Activated naive CD4-positive, alpha-beta T cell treated with anti-CD3 and anti-CD28 coated beads for 36 hours (primary cell): ENCODE results near the gene CXorf58. TPM values are rescaled to one million over a fixed set of nuclear protein-coding genes. Genes with fewer than 3 reads are reported as not detected.
"Not testable (repeated sequence)": the region's sequence is repeated elsewhere in the genome, so short reads cannot be mapped to it uniquely, and the experiment has no call there.

Experiments used
- CTCF ChIA-PET: fragments of 350-600 bp; sonication (Branson Sonifier 250); formaldehyde crosslinking; loops from one replicate; lab custom pipeline; 2021; ENCODE audit warnings: antibody characterized with exemption; lab: Charles Lee
- DNase-seq: peaks from one replicate; pipeline ENCODE4 v3.0.0-alpha.2; 2020
- H3K27ac Mint-ChIP-seq: one replicate; pipeline ENCODE4 v1.8.0; 2021; ENCODE audit warnings: mild to moderate bottlenecking, mixed read lengths
- H3K27me3 Mint-ChIP-seq: one replicate; pipeline ENCODE4 v1.8.0; 2021; ENCODE audit warnings: low read depth, mixed read lengths
- H3K36me3 Mint-ChIP-seq: one replicate; pipeline ENCODE4 v1.8.0; 2021; ENCODE audit warnings: low read depth, mixed read lengths
- H3K4me1 Mint-ChIP-seq: one replicate; pipeline ENCODE4 v1.8.0; 2021; ENCODE audit warnings: low read depth, mixed read lengths
- H3K4me3 Mint-ChIP-seq: one replicate; pipeline ENCODE4 v1.8.0; 2021; ENCODE audit warnings: mild to moderate bottlenecking, moderate library complexity, mixed read lengths
- H3K9me3 Mint-ChIP-seq: one replicate; pipeline ENCODE4 v1.8.0; 2021; ENCODE audit warnings: mixed read lengths
- intact Hi-C: fragments of 100-400 bp; cut with micrococcal nuclease; formaldehyde crosslinking; loops from one replicate; pipeline ENCODE4 v1.15.1; 2023
- total RNA-seq, 2 experiments: library from RNA; stranded (reverse); gene quantifications; one replicate each; pipeline ENCODE4 v1.2.3, GENCODE V29; 2021

Gene CXorf58
- total RNA-seq, result under 1 TPM in 1 of 2 experiments, not detected in 1; 0.20 TPM

DNA sequence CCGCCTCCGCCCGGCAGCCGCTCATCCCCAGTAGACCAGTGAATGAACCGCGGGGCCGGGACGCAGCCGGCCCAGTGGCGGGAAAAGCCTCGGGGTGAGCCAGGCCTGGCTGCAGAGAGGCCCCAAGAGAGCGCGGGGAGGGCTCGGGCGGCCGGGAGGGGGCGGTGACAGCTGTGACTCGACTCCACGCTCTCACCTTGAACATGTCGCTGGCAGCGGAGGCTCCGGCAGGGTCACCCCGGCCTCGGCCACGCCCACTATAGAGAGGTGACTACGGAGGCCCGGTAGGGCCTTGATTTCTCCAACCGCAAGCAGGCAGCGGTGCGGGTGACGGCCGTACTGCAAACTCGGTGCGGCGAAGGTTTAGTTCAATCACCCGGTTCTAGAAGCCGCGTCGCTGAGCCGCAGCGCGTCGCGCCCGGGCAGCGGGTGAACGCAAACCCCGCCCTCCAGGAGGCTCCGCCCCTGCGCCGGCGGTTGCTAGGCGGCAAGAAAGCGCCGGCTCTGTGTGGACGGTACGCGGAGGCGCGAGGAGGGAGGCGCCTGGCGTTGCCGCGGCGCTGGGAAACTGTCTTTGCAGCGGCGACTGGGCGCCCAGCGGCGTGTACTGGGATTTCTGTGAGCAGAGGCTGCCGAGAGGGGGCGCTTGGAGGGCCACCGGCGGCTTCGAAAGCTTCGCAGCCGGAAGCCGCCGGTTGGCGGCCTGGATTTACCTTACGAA is at the start of gene CXorf58, which contains the start of gene APOO:
Gene CXorf58, plus strand, starts transcription at position 509 of the 721 bp plus-strand sequence. CDS start 2,297 bp downstream, outside the sequence.
Gene APOO, minus strand, starts transcription at position 441 of the 721 bp plus-strand sequence. Its CDS starts 236 bp downstream, at position 205.
- H3K9me3 Mint-ChIP-seq, result no peaks in the 10 kb centered on the region
- peaks cover 1% of the 10 kb centered on the region for H3K36me3 Mint-ChIP-seq
- peak; percentile 93 for DNase-seq
- no peaks in the 10 kb centered on the region for H3K27me3 Mint-ChIP-seq
- peaks cover 21% of the 10 kb centered on the region for H3K4me1 Mint-ChIP-seq
- H3K4me3 Mint-ChIP-seq, result peak within 1 kb of the TSS; percentile 75
- CTCF ChIA-PET, result interaction anchor here (0.6 to 1.7 kb wide), 8 partner anchors 14 to 497 kb away, joined by 3 to 11 read pairs (median 3); partner anchors contain the start of genes ACOT9, EIF2S3 and SAT1
- intact Hi-C loops, result loop anchor here (1.0 to 10.0 kb wide), 12 partner anchors 46 to 560 kb away; partner anchors contain the start of genes ACOT9, EIF2S3, PDK3 and PRDX4
- peak within 1 kb of the TSS; percentile 91 for H3K27ac Mint-ChIP-seq

DNA sequence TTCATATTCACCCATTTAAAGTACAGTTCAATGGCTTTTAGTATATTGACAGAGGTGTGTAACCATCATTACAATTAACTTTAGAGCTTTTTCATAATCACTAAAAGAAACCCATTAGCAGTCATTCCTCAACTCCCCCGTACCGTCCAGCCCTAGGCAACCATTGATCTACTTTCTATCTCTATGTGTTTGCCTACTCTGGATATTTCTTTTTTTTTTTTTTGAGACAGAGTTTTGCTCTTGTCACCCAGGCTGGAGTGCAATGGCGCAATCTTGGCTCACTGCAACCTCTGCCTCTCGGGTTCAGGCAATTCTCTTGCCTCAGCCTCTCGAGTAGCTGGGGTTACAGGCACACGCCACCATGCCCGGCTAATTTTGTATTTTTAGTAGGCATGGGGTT is 48.6 kb upstream of the CXorf58 start:
- H3K9me3 Mint-ChIP-seq, DNase-seq, H3K36me3 Mint-ChIP-seq, H3K27ac Mint-ChIP-seq, H3K4me1 Mint-ChIP-seq, H3K4me3 Mint-ChIP-seq, intact Hi-C loops, H3K27me3 Mint-ChIP-seq, CTCF ChIA-PET: not testable (repeated sequence)

DNA sequence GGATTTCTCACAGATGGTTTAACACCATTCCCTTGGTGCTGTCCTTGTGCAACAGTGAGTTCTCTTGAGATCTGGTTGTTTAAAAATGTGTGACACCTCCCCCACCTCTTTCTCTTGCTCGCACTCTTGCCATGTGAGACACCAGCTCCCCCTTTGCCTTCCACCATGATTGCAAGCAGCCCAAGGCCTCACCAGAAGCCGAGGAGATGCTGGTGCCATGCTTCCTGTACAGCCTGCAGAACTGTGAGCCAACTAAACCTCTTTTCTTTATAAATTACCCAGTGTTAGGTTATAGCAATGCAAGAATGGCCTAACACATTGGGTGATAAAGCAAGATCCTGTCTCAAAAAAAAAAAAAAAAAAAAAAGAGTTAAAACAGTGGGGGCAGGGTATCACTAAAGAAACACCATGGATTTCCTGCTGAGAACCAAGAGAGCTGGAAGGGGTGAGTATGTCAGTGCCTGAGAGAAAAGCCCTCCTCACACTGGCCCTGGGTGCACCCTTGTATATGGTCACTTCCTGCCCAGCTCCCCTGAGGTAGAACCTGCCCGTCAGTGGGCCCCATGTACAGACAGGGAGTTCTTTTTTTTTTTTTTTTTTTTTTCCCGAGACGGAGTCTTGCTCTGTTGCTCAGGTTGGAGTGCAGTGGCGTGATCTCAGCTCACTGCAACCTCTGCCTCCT is 46.5 kb upstream of the CXorf58 start:
- DNase-seq, result no peak
- Mint-ChIP-seq H3K4me1 (peaks cover 5% of the 10 kb centered on the region), H3K9me3 (no peaks in the 10 kb centered on the region), H3K27me3 (no peaks in the 10 kb centered on the region), H3K4me3 (no peak overlapping the region), H3K27ac (no peak overlapping the region), H3K36me3 (peaks cover 5% of the 10 kb centered on the region)
- CTCF ChIA-PET, result interaction anchor here (1.8 kb wide), 1 partner anchor 41 kb away, joined by 5 read pairs; no protein-coding TSS in a partner anchor
- intact Hi-C loops, result no loop called here

- peak; percentile 5 for DNase-seq
- intact Hi-C loops, H3K27me3 Mint-ChIP-seq, H3K4me3 Mint-ChIP-seq, H3K4me1 Mint-ChIP-seq, H3K27ac Mint-ChIP-seq, H3K36me3 Mint-ChIP-seq, H3K9me3 Mint-ChIP-seq: not testable (repeated sequence)
- CTCF ChIA-PET, result interaction anchor here (1.8 kb wide), 1 partner anchor 40 kb away, joined by 5 read pairs; no protein-coding TSS in a partner anchor
These were observed 45.9 kb upstream of the CXorf58 start for GRCh38 chrX:23861952-23862351.

DNA sequence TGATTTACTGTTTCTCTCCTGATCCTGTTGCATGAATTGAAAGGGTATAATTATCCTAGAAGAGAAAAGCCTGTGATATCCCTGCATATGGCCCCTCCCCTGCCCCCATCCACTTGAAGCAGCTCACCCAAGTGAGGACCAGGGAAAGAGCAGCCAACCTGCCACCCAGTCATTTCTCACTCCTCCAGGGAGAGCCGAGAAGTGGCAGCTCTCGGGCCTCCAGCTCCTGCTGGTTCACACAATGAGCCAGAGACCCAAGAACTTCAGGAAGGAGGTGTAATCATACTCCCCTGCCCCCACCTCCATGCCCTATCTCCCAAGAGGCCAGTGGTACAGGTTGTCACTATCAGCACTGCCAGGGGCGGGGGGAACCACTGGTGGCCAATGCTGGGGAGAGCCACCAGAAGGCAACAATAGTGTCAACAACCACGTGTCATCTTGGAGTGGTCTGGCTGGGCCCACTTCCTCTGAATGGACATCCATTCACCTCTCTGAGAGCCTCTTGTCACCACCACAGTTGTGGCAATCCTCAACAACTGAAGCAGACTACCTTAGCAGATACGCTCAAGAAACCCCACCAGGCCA is 43.0 kb upstream of the CXorf58 start:
- Mint-ChIP-seq H3K36me3 (peaks cover 6% of the 10 kb centered on the region), H3K9me3 (no peaks in the 10 kb centered on the region), H3K4me1 (peaks cover 5% of the 10 kb centered on the region), H3K4me3 (no peak overlapping the region), H3K27me3 (no peaks in the 10 kb centered on the region), H3K27ac (no peak overlapping the region)
- CTCF ChIA-PET, result no interaction called here
- no peak for DNase-seq
- intact Hi-C loops, result no loop called here

- H3K27ac Mint-ChIP-seq, result no peak overlapping the region
- no peak for DNase-seq
- intact Hi-C loops, result no loop called here
- CTCF ChIA-PET, result no interaction called here
- no peak overlapping the region for H3K4me3 Mint-ChIP-seq
- peaks cover 6% of the 10 kb centered on the region for H3K36me3 Mint-ChIP-seq
- no peaks in the 10 kb centered on the region for H3K4me1 Mint-ChIP-seq
- H3K27me3 Mint-ChIP-seq, result no peaks in the 10 kb centered on the region
- no peaks in the 10 kb centered on the region for H3K9me3 Mint-ChIP-seq
These were observed 37.8 kb upstream of the CXorf58 start for GRCh38 chrX:23870041-23870440.

DNA sequence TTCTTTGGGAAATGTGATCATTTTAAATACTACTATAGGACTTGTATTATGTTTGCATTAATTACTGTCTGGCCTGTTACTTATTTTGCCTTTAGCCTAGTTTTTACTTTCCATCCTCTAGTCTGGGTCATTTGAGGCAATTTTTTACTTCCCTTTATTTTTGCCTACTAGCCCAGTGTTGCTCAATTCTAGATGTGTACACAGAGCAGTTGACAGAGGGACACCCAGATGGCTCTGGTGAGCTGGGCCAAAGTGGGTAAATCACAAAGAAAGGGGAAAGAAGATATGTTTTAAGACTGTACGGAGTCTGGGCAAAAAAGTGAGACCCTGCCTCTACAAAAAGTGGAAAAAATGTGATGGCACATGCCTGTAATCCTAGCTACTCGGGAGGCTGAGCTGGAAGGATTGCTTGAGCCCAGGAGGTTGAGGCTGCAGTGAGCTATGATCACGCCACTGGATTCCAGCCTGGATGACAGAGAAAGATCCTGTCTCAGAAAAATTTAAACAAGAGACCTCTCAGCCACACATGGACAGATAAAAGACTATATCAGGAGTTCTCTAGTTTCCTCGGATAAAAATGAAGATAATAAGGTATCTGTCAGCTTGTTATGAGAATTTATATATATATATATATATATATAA is 35.8 kb upstream of the CXorf58 start:
- no peak overlapping the region for H3K4me3 Mint-ChIP-seq
- CTCF ChIA-PET, result interaction anchor here (0.6 kb wide), 1 partner anchor 30 kb away, joined by 3 read pairs; no protein-coding TSS in a partner anchor
- H3K4me1 Mint-ChIP-seq, result no peaks in the 10 kb centered on the region
- H3K9me3 Mint-ChIP-seq, result no peaks in the 10 kb centered on the region
- H3K27ac Mint-ChIP-seq, result no peak overlapping the region
- DNase-seq, result no peak
- H3K36me3 Mint-ChIP-seq, result peaks cover 6% of the 10 kb centered on the region
- intact Hi-C loops, result no loop called here
- H3K27me3 Mint-ChIP-seq, result no peaks in the 10 kb centered on the region

DNA sequence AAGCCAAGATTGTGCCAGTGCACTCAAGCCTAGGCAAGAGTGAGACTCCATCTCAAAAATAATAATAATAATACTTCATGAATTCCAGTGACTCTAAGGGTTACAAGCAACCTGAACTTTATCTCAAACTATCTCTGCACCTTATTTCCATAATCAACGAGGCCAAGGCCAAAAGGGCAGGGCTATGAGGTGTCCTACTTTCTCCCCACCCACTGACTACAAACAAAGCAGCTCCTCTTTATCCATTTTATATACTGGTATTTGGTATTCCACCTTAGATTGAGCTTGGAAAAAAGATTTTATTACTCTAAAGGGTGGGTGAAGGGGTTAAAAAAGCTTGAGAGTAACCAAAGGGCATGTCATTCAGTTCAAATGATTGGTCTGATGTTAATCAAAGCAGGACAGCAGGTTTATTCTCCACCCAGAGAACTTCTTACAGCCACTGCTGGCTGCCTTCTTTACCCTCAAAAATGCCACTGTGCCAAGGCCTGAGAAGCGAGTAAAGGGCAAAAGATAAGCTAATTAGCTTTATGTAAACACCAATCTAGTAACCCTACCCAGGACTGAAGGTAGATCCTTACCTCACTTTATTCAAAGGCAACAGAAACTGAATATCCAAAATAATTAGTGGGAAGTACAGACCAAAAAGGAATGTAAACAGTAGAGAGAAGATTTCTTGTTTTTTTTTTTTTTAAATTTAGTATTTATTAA is 28.3 kb upstream of the CXorf58 start:
- Mint-ChIP-seq H3K4me3 (no peak overlapping the region), H3K36me3 (no peaks in the 10 kb centered on the region), H3K27ac (no peak overlapping the region), H3K9me3 (no peaks in the 10 kb centered on the region), H3K27me3 (no peaks in the 10 kb centered on the region), H3K4me1 (peaks cover 10% of the 10 kb centered on the region)
- intact Hi-C loops, result loop anchor here (5.0 kb wide), 1 partner anchor 77 kb away; no protein-coding TSS in a partner anchor
- DNase-seq, result no peak
- CTCF ChIA-PET, result no interaction called here

DNA sequence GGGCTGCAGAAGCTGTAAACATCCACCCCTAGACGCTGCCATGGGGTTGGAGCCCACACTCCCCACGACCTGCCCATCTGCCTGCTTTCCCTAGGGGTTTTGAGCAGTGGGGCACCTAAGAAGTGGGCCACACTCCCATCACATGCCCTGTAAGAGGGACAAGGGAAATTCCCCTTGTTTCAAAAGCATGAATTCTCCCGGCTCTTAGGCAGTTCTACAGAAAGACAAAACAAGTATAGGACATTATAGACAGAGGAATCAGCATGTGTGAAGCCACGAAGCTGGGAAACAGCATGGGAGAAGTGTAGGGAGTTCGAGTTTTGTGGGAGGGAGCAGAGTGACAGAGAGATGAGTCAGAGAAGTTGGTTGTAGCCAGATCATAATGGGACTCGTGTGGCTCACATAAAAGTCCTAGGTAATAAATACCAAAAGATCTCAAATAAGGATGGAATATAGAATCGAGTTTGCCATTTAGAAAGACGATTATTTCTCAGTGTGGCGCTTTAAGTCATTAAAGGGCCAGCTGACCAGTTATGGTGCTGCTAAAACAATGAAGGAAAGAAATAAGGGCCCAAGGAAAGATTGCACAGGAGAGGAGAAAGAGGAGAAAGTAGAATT is 24.0 kb upstream of the CXorf58 start:
- Mint-ChIP-seq H3K27me3 (no peaks in the 10 kb centered on the region), H3K9me3 (no peaks in the 10 kb centered on the region), H3K4me1 (peaks cover 12% of the 10 kb centered on the region), H3K4me3 (no peak overlapping the region), H3K36me3 (no peaks in the 10 kb centered on the region), H3K27ac (no peak overlapping the region)
- intact Hi-C loops, result loop anchor here (5.0 kb wide), 1 partner anchor 82 kb away; no protein-coding TSS in a partner anchor
- CTCF ChIA-PET, result interaction anchor here (1.4 kb wide), 1 partner anchor 19 kb away, joined by 4 read pairs; no protein-coding TSS in a partner anchor
- peak; percentile 11 for DNase-seq

DNA sequence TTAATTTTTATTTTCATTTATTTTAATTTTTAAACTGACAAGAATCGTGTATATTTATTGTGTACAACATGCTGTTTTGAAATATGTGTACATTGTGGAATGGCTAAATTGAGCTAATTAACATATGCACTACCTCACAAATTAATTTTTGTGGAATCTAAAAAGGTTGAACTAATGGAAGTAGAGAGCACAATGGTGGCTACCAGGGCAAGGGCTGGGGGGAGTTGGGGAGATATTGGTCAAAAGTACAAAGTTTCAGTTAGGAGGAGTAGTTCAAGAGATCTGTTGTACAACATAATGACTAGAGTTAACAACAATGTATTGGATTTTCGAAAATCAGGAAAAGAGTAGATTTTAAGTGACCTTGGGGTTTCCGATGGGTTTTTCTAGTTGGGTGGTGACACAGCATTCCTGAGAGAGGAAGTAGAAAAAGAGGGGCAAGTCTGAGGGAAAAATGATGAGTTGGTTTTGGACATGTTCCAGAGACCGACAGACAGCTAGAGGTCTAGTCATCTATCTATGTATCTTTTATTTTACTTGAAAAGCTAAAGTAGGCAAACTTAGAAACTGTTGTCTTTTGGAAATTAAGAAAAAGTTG is 23.3 kb upstream of the CXorf58 start:
- CTCF ChIA-PET, result interaction anchor here (1.4 kb wide), 1 partner anchor 18 kb away, joined by 4 read pairs; no protein-coding TSS in a partner anchor
- Mint-ChIP-seq H3K36me3 (no peaks in the 10 kb centered on the region), H3K9me3 (no peaks in the 10 kb centered on the region), H3K4me1 (peaks cover 12% of the 10 kb centered on the region), H3K27ac (no peak overlapping the region), H3K4me3 (no peak overlapping the region), H3K27me3 (no peaks in the 10 kb centered on the region)
- DNase-seq, result no peak
- intact Hi-C loops, result loop anchor here (5.0 kb wide), 1 partner anchor 82 kb away; no protein-coding TSS in a partner anchor
